ENCODE data around the gene KCTD2.

KCTD2 gene

GRCh38 chr17:75102385-75102821, 55.4 kb downstream of the KCTD2 start:
- DNase-seq = no peak

- no peak for DNase-seq
These were observed 56.9 kb downstream of the KCTD2 start for GRCh38 chr17:75103601-75104554.

- no peak for DNase-seq
These were observed 58.4 kb downstream of the KCTD2 start for GRCh38 chr17:75105126-75106080.

- DNase-seq = no peak
These were observed 61.2 kb downstream of the KCTD2 start for GRCh38 chr17:75108193-75108592.

GRCh38 chr17:75109046-75109406, 62.0 kb downstream of the KCTD2 start:
- DNase-seq = no peak

- peak; percentile 97 for DNase-seq
These were observed 62.6 kb downstream of the KCTD2 start, which contains the start of gene ARMC7 for GRCh38 chr17:75109407-75110233. Gene ARMC7, plus strand, starts transcription at chr17:75109969. Its CDS starts 320 bp downstream, at chr17:75110289.

- DNase-seq = no peak
These were observed 63.4 kb downstream of the KCTD2 start for GRCh38 chr17:75110234-75110937.

GRCh38 chr17:75111777-75112335, 64.8 kb downstream of the KCTD2 start:
- no peak for DNase-seq

- peak; percentile 94 for DNase-seq
These were observed 67.0 kb downstream of the KCTD2 start for GRCh38 chr17:75113798-75114551.

GRCh38 chr17:75114552-75115314, 67.7 kb downstream of the KCTD2 start:
- no peak for DNase-seq

Measured in activated effector memory CD4-positive, alpha-beta T cell treated with anti-CD3 and anti-CD28 coated beads, Interleukin-2, amount 50 U/mL, for 16 hours (primary cell).